H9 (cell line): Measurements from ENCODE around the gene SCYGR8. TPM values are rescaled to one million over a fixed set of nuclear protein-coding genes. Genes with fewer than 3 reads are reported as not detected.

Experiments used
- DNase-seq: peaks from one replicate; pipeline ENCODE4 v3.0.0-alpha.2; 2017
- H2AFZ ChIP-seq: one replicate; pipeline ENCODE4 v1.6.1; 2013; ENCODE audit warnings: mild to moderate bottlenecking, low read length, control low read depth, moderate library complexity
- H2AK5ac ChIP-seq: 2 replicates; pipeline ENCODE4 v1.6.1; 2013; ENCODE audit warnings: low read length, control low read depth, mixed read lengths; ENCODE audit not compliant: insufficient read length
- H2BK120ac ChIP-seq: one replicate; pipeline ENCODE4 v1.6.1; 2013; ENCODE audit warnings: low read depth, mild to moderate bottlenecking, low read length, control low read depth, inconsistent platforms; ENCODE audit not compliant: poor library complexity, severe bottlenecking
- H2BK12ac ChIP-seq: 2 replicates; pipeline ENCODE4 v1.6.1; 2013; ENCODE audit warnings: low read length, control low read depth, mixed read lengths, low read depth; ENCODE audit not compliant: insufficient read length
- H2BK15ac ChIP-seq: 2 replicates; pipeline ENCODE4 v1.6.1; 2013; ENCODE audit warnings: low read depth, low read length, control low read depth
- H2BK20ac ChIP-seq: one replicate; pipeline ENCODE4 v1.6.1; 2013; ENCODE audit warnings: low read depth, mild to moderate bottlenecking, low read length, control low read depth, inconsistent platforms; ENCODE audit not compliant: poor library complexity, severe bottlenecking
- H2BK5ac ChIP-seq: 2 replicates; pipeline ENCODE4 v1.6.1; 2013; ENCODE audit warnings: low read length, control low read depth, mixed read lengths; ENCODE audit not compliant: insufficient read length
- H3K14ac ChIP-seq: 2 replicates; pipeline ENCODE4 v1.6.1; 2013; ENCODE audit warnings: low read length, control low read depth; ENCODE audit not compliant: insufficient read depth
- H3K18ac ChIP-seq: 2 replicates; pipeline ENCODE4 v1.6.1; 2013; ENCODE audit warnings: low read depth, mild to moderate bottlenecking, mixed read lengths, low read length, control low read depth; ENCODE audit not compliant: insufficient read length
- H3K23ac ChIP-seq: 2 replicates; pipeline ENCODE4 v1.6.1; 2013; ENCODE audit warnings: low read length, control low read depth, mixed read lengths, low read depth; ENCODE audit not compliant: insufficient read length
- H3K23me2 ChIP-seq: 2 replicates; pipeline ENCODE4 v1.6.1; 2013; ENCODE audit warnings: low read depth, mild to moderate bottlenecking, mixed read lengths, low read length, control low read depth; ENCODE audit not compliant: insufficient read length, poor library complexity, severe bottlenecking
- H3K27ac ChIP-seq: 2 replicates; pipeline ENCODE4 v1.5.1; 2013; ENCODE audit warnings: low read length, control low read depth, mixed read lengths, low read depth; ENCODE audit not compliant: insufficient read length
- H3K27me3 ChIP-seq: 2 replicates; pipeline ENCODE4 v1.6.1; 2013; ENCODE audit warnings: low read length, control low read depth, inconsistent platforms; ENCODE audit not compliant: insufficient read depth
- H3K4ac ChIP-seq: 2 replicates; pipeline ENCODE4 v1.6.1; 2013; ENCODE audit warnings: low read depth, mild to moderate bottlenecking, control low read depth, inconsistent platforms, low read length, moderate library complexity
- H3K4me1 ChIP-seq: 2 replicates; pipeline ENCODE4 v1.6.1; 2013; ENCODE audit warnings: low read length, control low read depth, inconsistent platforms; ENCODE audit not compliant: insufficient read depth
- H3K4me2 ChIP-seq: 2 replicates; pipeline ENCODE4 v1.6.1; 2013; ENCODE audit warnings: low read length, control low read depth, mixed read lengths; ENCODE audit not compliant: insufficient read length, insufficient read depth
- H3K56ac ChIP-seq: 2 replicates; pipeline ENCODE4 v1.6.1; 2013; ENCODE audit warnings: low read depth, mild to moderate bottlenecking, mixed read lengths, low read length, control low read depth; ENCODE audit not compliant: insufficient read length
- H3K79me1 ChIP-seq: 2 replicates; pipeline ENCODE4 v1.6.1; 2013; ENCODE audit warnings: low read depth, mild to moderate bottlenecking, moderate library complexity, low read length, control low read depth, inconsistent platforms; ENCODE audit not compliant: insufficient read depth, poor library complexity, severe bottlenecking
- H3K79me2 ChIP-seq: 2 replicates; pipeline ENCODE4 v1.6.1; 2013; ENCODE audit warnings: low read length, control low read depth, inconsistent platforms; ENCODE audit not compliant: insufficient read depth
- H3K9ac ChIP-seq: 2 replicates; pipeline ENCODE4 v1.6.1; 2013; ENCODE audit warnings: low read length, control low read depth, mixed read lengths; ENCODE audit not compliant: insufficient read length; ENCODE audit errors: extremely low read depth
- H3K9me3 ChIP-seq: one replicate; pipeline ENCODE4 v1.6.1; 2013; ENCODE audit warnings: low read depth, low read length, inconsistent platforms; ENCODE audit not compliant: control insufficient read depth
- H3T11ph ChIP-seq: one replicate; pipeline ENCODE4 v1.6.1; 2013; ENCODE audit warnings: mild to moderate bottlenecking, low read length, control low read depth, inconsistent platforms
- H4K20me1 ChIP-seq: one replicate; pipeline ENCODE4 v1.6.1; 2013; ENCODE audit not compliant: control insufficient read depth, insufficient read length, insufficient read depth
- H4K5ac ChIP-seq: 2 replicates; pipeline ENCODE4 v1.6.1; 2013; ENCODE audit warnings: low read depth, mild to moderate bottlenecking, mixed read lengths, low read length, control low read depth; ENCODE audit not compliant: insufficient read length
- H4K8ac ChIP-seq: replicated peaks from 2 replicates; pipeline ENCODE4 v1.6.1; 2013; ENCODE audit warnings: low read length, control low read depth, mixed read lengths, low read depth; ENCODE audit not compliant: insufficient read length
- H4K91ac ChIP-seq: 2 replicates; pipeline ENCODE4 v1.6.1; 2013; ENCODE audit warnings: low read depth, mild to moderate bottlenecking, moderate library complexity, mixed read lengths, low read length, control low read depth; ENCODE audit not compliant: insufficient read length
- H3K27ac Mint-ChIP-seq, 3 experiments: 2 replicates in 2 of 3; 3 replicates in 1 of 3; pipeline ENCODE4 v1.8.0; 2020 to 2021; ENCODE audit warnings: mixed read lengths in 3 of 3, mild to moderate bottlenecking in 1 of 3, moderate library complexity in 1 of 3
- H3K27me3 Mint-ChIP-seq: 2 replicates; pipeline ENCODE4 v1.8.0; 2021; ENCODE audit warnings: low read depth, mild to moderate bottlenecking, moderate library complexity, mixed read lengths
- H3K36me3 Mint-ChIP-seq, 3 experiments: 2 replicates in 2 of 3; 3 replicates in 1 of 3; pipeline ENCODE4 v1.8.0; 2020 to 2021; ENCODE audit warnings: low read depth in 3 of 3, mixed read lengths in 3 of 3; ENCODE audit not compliant: insufficient read depth in 1 of 3
- H3K4me1 Mint-ChIP-seq, 2 experiments: 2 replicates each; pipeline ENCODE4 v1.8.0; 2020; ENCODE audit warnings: mixed read lengths in 2 of 2
- H3K4me3 Mint-ChIP-seq, 2 experiments: 2 replicates in 1 of 2; 3 replicates in 1 of 2; pipeline ENCODE4 v1.8.0; 2020 to 2021; ENCODE audit warnings: mild to moderate bottlenecking in 2 of 2, mixed read lengths in 2 of 2, moderate library complexity in 1 of 2
- H3K9me3 Mint-ChIP-seq, 2 experiments: 2 replicates in 1 of 2; 3 replicates in 1 of 2; pipeline ENCODE4 v1.8.0; 2020; ENCODE audit warnings: mild to moderate bottlenecking in 2 of 2, mixed read lengths in 2 of 2, moderate library complexity in 1 of 2
- WGBS: extraction: QIAGEN DNeasy Blood & Tissue Kit; methylation state at CpG from one replicate; pipeline ENCODE4 v1.1.7; 2013; ENCODE audit warnings: missing lambda C conversion rate, low lambda C conversion rate, mixed read lengths; ENCODE audit not compliant: insufficient read length; ENCODE audit errors: extremely low coverage; 5-methylcytosine and 5-hydroxymethylcytosine counted together
- total RNA-seq: library from RNA; stranded (reverse); gene quantifications from 2 replicates; pipeline ENCODE4 v1.2.1, GENCODE V29; 2021
- TF ChIP-seq, protein P1 (sequence below): fragments of 200-600 bp; sonication (generic); conservative IDR thresholded peaks from 3 replicates; pipeline ENCODE4 v1.8.0; 2021; ENCODE audit warnings: antibody characterized with exemption, mild to moderate bottlenecking

The SCYGR8 gene
- total RNA-seq, 1 experiment from 2014 or later: not detected

DNA sequence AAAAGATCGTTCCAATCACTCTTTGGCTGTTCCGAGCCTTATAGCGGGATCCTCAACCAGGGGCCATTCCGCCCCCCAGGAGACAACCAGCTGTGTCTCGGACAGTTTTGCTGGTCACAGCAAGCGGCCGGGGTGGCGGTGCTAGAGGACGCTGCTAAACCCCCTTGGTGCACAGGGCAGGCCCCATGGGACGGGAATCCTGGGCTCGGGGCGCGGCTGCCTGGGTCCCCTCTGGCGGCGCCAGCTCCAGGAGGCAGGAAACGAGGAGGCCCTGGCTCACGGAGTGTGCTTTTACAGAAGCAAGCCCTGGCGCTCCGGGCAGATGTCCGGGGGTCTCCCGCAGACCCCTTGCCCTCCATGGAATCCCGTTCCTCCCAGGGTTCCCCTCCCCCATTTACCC lies 22.1 kb downstream of the SCYGR8 start:
- Histone ChIP-seq H3K4ac (no peak overlapping the region), H3K79me2 (no peaks in the 10 kb centered on the region), H3K23ac (no peak overlapping the region), H3K23me2 (no peaks in the 10 kb centered on the region), H4K5ac (no peak overlapping the region), H3K18ac (no peak overlapping the region), H3K79me1 (no peaks in the 10 kb centered on the region), H3K9ac (no peak overlapping the region), H3T11ph (no peak overlapping the region), H2AK5ac (no peak overlapping the region), H2BK120ac (no peak overlapping the region), H3K14ac (no peak overlapping the region; the same call in 1 of the 2 replicates), H2BK5ac (no peak overlapping the region), H2AFZ (no peak overlapping the region), H3K4me1 (no peaks in the 10 kb centered on the region), H3K27me3 (no peaks in the 10 kb centered on the region), H3K56ac (no peak overlapping the region), H3K9me3 (no peaks in the 10 kb centered on the region), H3K4me2 (no peak overlapping the region), H4K20me1 (no peaks in the 10 kb centered on the region), H3K27ac (no peak overlapping the region), H2BK20ac (no peak overlapping the region), H2BK12ac (no peak overlapping the region), H2BK15ac (no peak overlapping the region), H4K8ac (no peak overlapping the region), H4K91ac (no peak overlapping the region)
- H3K4me3 Mint-ChIP-seq: no peak overlapping the region
- DNase-seq: no peak
- TF ChIP-seq, protein P1, sequence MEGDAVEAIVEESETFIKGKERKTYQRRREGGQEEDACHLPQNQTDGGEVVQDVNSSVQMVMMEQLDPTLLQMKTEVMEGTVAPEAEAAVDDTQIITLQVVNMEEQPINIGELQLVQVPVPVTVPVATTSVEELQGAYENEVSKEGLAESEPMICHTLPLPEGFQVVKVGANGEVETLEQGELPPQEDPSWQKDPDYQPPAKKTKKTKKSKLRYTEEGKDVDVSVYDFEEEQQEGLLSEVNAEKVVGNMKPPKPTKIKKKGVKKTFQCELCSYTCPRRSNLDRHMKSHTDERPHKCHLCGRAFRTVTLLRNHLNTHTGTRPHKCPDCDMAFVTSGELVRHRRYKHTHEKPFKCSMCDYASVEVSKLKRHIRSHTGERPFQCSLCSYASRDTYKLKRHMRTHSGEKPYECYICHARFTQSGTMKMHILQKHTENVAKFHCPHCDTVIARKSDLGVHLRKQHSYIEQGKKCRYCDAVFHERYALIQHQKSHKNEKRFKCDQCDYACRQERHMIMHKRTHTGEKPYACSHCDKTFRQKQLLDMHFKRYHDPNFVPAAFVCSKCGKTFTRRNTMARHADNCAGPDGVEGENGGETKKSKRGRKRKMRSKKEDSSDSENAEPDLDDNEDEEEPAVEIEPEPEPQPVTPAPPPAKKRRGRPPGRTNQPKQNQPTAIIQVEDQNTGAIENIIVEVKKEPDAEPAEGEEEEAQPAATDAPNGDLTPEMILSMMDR: no peak
- no peaks in the 10 kb centered on the region; a peak in 1 of 7 replicates for H3K36me3 Mint-ChIP-seq
- H3K27me3 Mint-ChIP-seq: no peaks in the 10 kb centered on the region
- H3K4me1 Mint-ChIP-seq: peaks cover 12 to 14% of the 10 kb centered on the region in 2 experiments
- no CpG with 5 or more reads among the region's 22 CpGs for WGBS
- H3K27ac Mint-ChIP-seq: no peak overlapping the region
- H3K9me3 Mint-ChIP-seq: no peaks in the 10 kb centered on the region
